Neuronal stem cell (in vitro differentiated cells): ENCODE results near the gene POLR3A.

Source experiments
- DNase-seq: peaks from one replicate; pipeline ENCODE4 v3.0.0-alpha.2; 2013; ENCODE audit warnings: low spot score
- H2AFZ ChIP-seq: one replicate; pipeline ENCODE4 v1.6.1; 2013; ENCODE audit warnings: mild to moderate bottlenecking, low read length, inconsistent platforms
- H2AK5ac ChIP-seq: 2 replicates; pipeline ENCODE4 v1.6.1; 2013; ENCODE audit warnings: low read depth, mild to moderate bottlenecking, inconsistent platforms, low read length, moderate library complexity, mixed read lengths
- H2BK120ac ChIP-seq: 2 replicates; pipeline ENCODE4 v1.6.1; 2013; ENCODE audit warnings: low read depth, mild to moderate bottlenecking, inconsistent platforms, low read length, moderate library complexity, mixed read lengths
- H2BK12ac ChIP-seq: one replicate; pipeline ENCODE4 v1.6.1; 2013; ENCODE audit warnings: low read length, inconsistent platforms
- H2BK15ac ChIP-seq: 2 replicates; pipeline ENCODE4 v1.6.1; 2013; ENCODE audit warnings: mild to moderate bottlenecking, low read length, inconsistent platforms, mixed read lengths
- H2BK5ac ChIP-seq: one replicate; pipeline ENCODE4 v1.6.1; 2013; ENCODE audit warnings: inconsistent platforms, mild to moderate bottlenecking, low read length, moderate library complexity
- H3K14ac ChIP-seq: one replicate; pipeline ENCODE4 v1.6.1; 2013; ENCODE audit warnings: low read length, inconsistent platforms
- H3K18ac ChIP-seq: 2 replicates; pipeline ENCODE4 v1.6.1; 2013; ENCODE audit warnings: low read length, inconsistent platforms
- H3K23ac ChIP-seq: 2 replicates; pipeline ENCODE4 v1.6.1; 2013; ENCODE audit warnings: low read depth, mild to moderate bottlenecking, mixed read lengths, low read length, inconsistent platforms; ENCODE audit not compliant: poor library complexity
- H3K27ac ChIP-seq: replicated peaks from 3 replicates; pipeline ENCODE4 v1.5.1; 2013; ENCODE audit warnings: low read length, inconsistent platforms
- H3K27me3 ChIP-seq, 3 experiments: 2 replicates each; pipeline ENCODE4 v1.6.1; 2013; ENCODE audit warnings: low read length in 3 of 3, mild to moderate bottlenecking in 2 of 3, inconsistent platforms in 1 of 3, low read depth in 1 of 3, mixed read lengths in 1 of 3, moderate library complexity in 1 of 3; ENCODE audit not compliant: control insufficient read depth in 3 of 3, insufficient read depth in 3 of 3
- H3K36me3 ChIP-seq, 2 donors: replicated peaks in 1 of 2; 2 replicates each; pipeline ENCODE4 v1.6.1; 2013; ENCODE audit warnings: low read length in 2 of 2; ENCODE audit not compliant: control insufficient read depth in 2 of 2, insufficient read depth in 2 of 2
- H3K4ac ChIP-seq: 2 replicates; pipeline ENCODE4 v1.6.1; 2013; ENCODE audit warnings: inconsistent platforms, mild to moderate bottlenecking, low read length, moderate library complexity
- H3K4me1 ChIP-seq, 2 donors: 1 replicate in 1 of 2; 2 replicates in 1 of 2; pipeline ENCODE4 v1.6.1; 2013; ENCODE audit warnings: low read length in 2 of 2, low read depth in 1 of 2; ENCODE audit not compliant: control insufficient read depth in 2 of 2, insufficient read depth in 1 of 2
- H3K4me2 ChIP-seq: one replicate; pipeline ENCODE4 v1.6.1; 2013; ENCODE audit warnings: mild to moderate bottlenecking, low read length, inconsistent platforms; ENCODE audit not compliant: insufficient read depth, poor library complexity, severe bottlenecking
- H3K4me3 ChIP-seq, 2 donors: 2 replicates each; pipeline ENCODE4 v1.5.1; 2013; ENCODE audit warnings: low read length in 2 of 2, mild to moderate bottlenecking in 2 of 2, inconsistent platforms in 1 of 2, moderate library complexity in 1 of 2
- H3K79me1 ChIP-seq: one replicate; pipeline ENCODE4 v1.6.1; 2013; ENCODE audit warnings: low read depth, mild to moderate bottlenecking, inconsistent platforms, low read length, moderate library complexity
- H3K9ac ChIP-seq: one replicate; pipeline ENCODE4 v1.6.1; 2013; ENCODE audit warnings: mild to moderate bottlenecking, low read depth, low read length, inconsistent platforms; ENCODE audit not compliant: poor library complexity
- H3K9me3 ChIP-seq, 2 donors: replicated peaks in 1 of 2; 2 replicates each; pipeline versions ENCODE3 to v1.6.1; 2013; ENCODE audit warnings: low read length in 2 of 2, mild to moderate bottlenecking in 2 of 2, inconsistent platforms in 1 of 2, low read depth in 1 of 2, mixed read lengths in 1 of 2, moderate library complexity in 1 of 2; ENCODE audit not compliant: control insufficient read depth in 2 of 2, insufficient read depth in 1 of 2
- H4K8ac ChIP-seq: one replicate; pipeline ENCODE4 v1.6.1; 2013; ENCODE audit warnings: low read depth, mild to moderate bottlenecking, inconsistent platforms, low read length, moderate library complexity
- H4K91ac ChIP-seq: one replicate; pipeline ENCODE4 v1.6.1; 2013; ENCODE audit warnings: low read length, low read depth, mild to moderate bottlenecking, inconsistent platforms; ENCODE audit not compliant: poor library complexity
- WGBS, 2 donors: extraction: QIAGEN DNeasy Blood & Tissue Kit; methylation state at CpG; one replicate each; pipeline ENCODE4 v1.1.7; 2013; ENCODE audit warnings: missing lambda C conversion rate in 2 of 2, mixed read lengths in 1 of 2; ENCODE audit not compliant: insufficient read length in 2 of 2, insufficient replicate concordance in 1 of 2; ENCODE audit errors: extremely low coverage in 2 of 2; 5-methylcytosine and 5-hydroxymethylcytosine counted together

The POLR3A gene

DNA sequence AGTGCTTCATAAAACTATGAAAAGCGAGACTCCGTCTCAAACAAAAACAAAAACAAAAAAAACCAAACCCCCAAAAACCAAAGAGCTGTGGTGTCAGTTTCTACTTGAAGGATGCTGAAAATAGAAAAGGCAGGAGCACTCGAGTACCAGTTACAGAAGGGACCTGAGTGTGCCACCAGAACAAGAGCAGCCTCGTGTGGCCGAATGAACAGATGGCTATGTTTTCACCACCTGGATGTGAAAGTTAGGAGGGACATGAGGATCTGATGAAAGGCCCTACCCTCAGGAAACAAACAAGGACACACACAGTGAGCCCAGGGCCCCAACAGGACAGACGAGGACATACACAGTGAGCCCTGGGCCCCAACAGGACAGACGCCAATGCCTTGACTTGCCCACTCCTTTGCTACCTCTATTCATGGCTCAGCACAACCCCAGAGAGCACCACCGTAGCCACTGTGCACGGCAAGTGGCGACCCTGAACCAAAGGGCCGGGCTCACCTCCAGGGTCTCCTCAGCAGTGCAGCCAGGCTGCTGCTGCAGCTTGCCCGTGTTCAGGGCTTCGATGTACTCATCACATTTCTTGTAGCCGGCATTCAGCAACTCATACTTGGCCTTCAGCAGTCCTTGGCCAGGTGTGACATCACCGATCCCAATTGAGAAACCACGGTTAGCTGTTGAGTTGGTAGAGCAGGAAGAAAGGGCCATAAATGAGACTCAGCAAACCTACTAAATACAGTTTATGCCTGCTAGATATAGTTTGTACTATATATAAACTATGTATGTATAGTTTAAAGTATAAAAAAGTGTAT is 24.9 kb downstream of the POLR3A start:
- no peak overlapping the region for H4K91ac ChIP-seq
- H3K36me3 ChIP-seq = peaks cover 42 to 97% of the 10 kb centered on the region in 2 donors
- H2BK12ac ChIP-seq = no peak overlapping the region
- no peak overlapping the region for H2BK15ac ChIP-seq
- H2AFZ ChIP-seq = no peak overlapping the region
- no peak overlapping the region for H4K8ac ChIP-seq
- H3K9me3 ChIP-seq = no peaks in the 10 kb centered on the region
- no peaks in the 10 kb centered on the region for H3K27me3 ChIP-seq
- H3K27ac ChIP-seq = no peak overlapping the region
- H3K18ac ChIP-seq = no peak overlapping the region
- no peak overlapping the region for H3K14ac ChIP-seq
- H3K23ac ChIP-seq = peak overlapping the region; percentile 58
- H3K9ac ChIP-seq = peak overlapping the region; percentile 34
- no peak overlapping the region for H3K4me2 ChIP-seq
- no peak overlapping the region for H2AK5ac ChIP-seq
- peaks cover 0 to 3% of the 10 kb centered on the region in 2 donors for H3K4me1 ChIP-seq
- WGBS, 2 donors = no CpG with 5 or more reads among the region's 16 CpGs
- DNase-seq = no peak
- peak overlapping the region in 1 of 2 donors; percentile 58 for H3K4me3 ChIP-seq
- H2BK5ac ChIP-seq = no peak overlapping the region
- H3K4ac ChIP-seq = no peak overlapping the region
- H2BK120ac ChIP-seq = no peak overlapping the region
- no peaks in the 10 kb centered on the region for H3K79me1 ChIP-seq

DNA sequence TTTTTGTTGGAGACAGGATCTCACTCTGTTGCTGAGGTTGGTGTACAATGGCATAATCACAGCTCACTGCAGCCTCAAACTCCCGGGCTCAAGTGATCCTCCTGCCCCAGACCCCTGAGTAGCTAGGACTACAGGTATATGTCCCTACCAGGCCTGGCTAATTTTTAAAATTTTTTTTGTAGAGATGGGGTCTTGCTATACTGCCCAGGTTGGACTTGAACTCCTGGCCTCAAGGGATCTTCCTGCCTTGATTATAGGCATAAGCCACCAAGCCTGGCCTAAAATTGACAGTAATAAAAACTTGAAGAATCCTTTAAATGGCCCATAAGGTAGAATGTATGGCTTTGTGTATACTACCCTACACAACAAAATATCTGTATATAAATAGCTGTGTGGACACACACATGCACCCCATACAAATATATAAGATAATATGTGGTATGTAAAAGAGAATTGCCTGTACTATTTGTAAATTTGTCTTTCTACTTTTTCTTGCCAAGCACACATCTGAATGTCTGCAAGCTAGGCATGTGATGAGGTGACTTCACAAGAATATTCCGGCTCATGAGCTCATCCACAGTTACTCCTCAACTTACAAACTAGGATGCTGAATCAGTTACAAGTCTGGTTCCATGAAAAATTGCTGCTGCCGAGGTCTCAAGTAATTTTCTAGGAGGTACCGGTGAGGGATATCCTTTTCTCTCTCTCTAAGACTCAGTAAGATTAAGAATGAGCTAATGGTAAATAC is 26.6 kb downstream of the POLR3A start:
- Histone ChIP-seq H3K14ac (no peak overlapping the region), H3K79me1 (no peaks in the 10 kb centered on the region), H3K4me3 (no peak overlapping the region), H3K9ac (no peak overlapping the region), H3K9me3 (no peaks in the 10 kb centered on the region), H3K4ac (no peak overlapping the region), H3K18ac (no peak overlapping the region), H2BK15ac (no peak overlapping the region), H4K91ac (no peak overlapping the region), H3K4me2 (no peak overlapping the region), H2AK5ac (no peak overlapping the region), H4K8ac (no peak overlapping the region), H2BK120ac (no peak overlapping the region), H3K27me3 (no peaks in the 10 kb centered on the region), H2BK5ac (no peak overlapping the region), H3K23ac (no peak overlapping the region), H3K4me1 (peaks cover 0 to 3% of the 10 kb centered on the region in 2 donors), H2AFZ (no peak overlapping the region), H3K36me3 (peaks cover 37 to 86% of the 10 kb centered on the region in 2 donors), H2BK12ac (no peak overlapping the region), H3K27ac (no peak overlapping the region)
- no CpG with 5 or more reads among the region's 4 CpGs for WGBS, 2 donors
- no peak for DNase-seq

DNA sequence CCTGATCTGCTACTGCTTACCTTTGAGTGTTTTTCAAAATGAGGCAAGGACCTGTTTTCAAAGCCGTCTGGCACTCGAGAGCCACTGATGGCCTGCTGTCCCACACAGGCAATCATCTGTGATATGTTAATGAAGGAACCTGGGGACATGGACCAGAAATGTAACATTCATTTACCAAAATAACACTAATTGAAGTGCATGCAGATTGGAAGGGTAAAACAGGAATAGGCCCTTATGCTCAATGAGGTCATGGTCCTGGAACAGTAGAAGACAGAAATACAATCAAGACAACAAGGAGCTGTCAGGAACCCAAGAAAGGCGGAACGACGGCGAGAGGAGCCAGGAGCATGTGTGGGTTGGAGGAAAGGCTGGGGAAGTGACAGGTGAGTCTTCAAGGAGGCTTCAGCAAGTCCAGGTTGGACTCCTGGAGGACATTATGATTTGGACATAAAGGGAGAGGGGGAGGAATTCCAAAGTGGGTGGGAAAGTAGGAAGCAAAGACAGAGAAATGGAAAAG is 28.3 kb downstream of the POLR3A start:
- H4K91ac ChIP-seq = no peak overlapping the region
- no peak overlapping the region for H3K14ac ChIP-seq
- H4K8ac ChIP-seq = no peak overlapping the region
- H2BK15ac ChIP-seq = no peak overlapping the region
- H3K18ac ChIP-seq = no peak overlapping the region
- H3K4me1 ChIP-seq = peaks cover 0 to 3% of the 10 kb centered on the region in 2 donors
- H3K9ac ChIP-seq = no peak overlapping the region
- no peak overlapping the region for H3K4me3 ChIP-seq
- no peak overlapping the region for H2AFZ ChIP-seq
- no peaks in the 10 kb centered on the region for H3K79me1 ChIP-seq
- no CpG with 5 or more reads among the region's 6 CpGs for WGBS, 2 donors
- H3K4ac ChIP-seq = no peak overlapping the region
- H3K23ac ChIP-seq = no peak overlapping the region
- H3K27ac ChIP-seq = no peak overlapping the region
- H3K36me3 ChIP-seq = peaks cover 32 to 71% of the 10 kb centered on the region in 2 donors
- H3K9me3 ChIP-seq = no peaks in the 10 kb centered on the region
- no peak overlapping the region for H3K4me2 ChIP-seq
- no peak overlapping the region for H2BK5ac ChIP-seq
- H2BK12ac ChIP-seq = no peak overlapping the region
- no peak overlapping the region for H2AK5ac ChIP-seq
- no peaks in the 10 kb centered on the region for H3K27me3 ChIP-seq
- no peak for DNase-seq
- no peak overlapping the region for H2BK120ac ChIP-seq

DNA sequence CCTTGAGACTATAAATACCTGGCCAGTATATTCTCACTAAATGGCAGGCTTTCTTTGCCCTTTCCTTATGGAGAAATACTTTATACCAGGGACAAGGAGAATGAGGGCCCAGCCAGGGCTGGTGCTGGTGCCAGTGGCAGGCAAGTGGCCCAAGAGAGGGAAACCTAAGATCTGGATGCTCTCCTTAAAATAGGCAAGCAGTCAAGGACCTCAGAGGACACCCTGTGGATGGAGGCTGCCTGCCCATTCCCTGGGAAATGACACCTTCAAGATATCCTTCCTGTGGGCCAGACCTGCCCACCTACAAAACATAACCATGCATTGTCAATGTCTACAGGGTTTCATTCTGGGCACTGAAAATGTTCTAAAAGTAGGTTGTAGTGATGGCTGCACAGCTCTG is 29.1 kb downstream of the POLR3A start:
- H3K4me2 ChIP-seq = no peak overlapping the region
- H2AFZ ChIP-seq = no peak overlapping the region
- no peaks in the 10 kb centered on the region for H3K27me3 ChIP-seq
- no peak overlapping the region for H3K4me3 ChIP-seq
- H3K9me3 ChIP-seq = no peaks in the 10 kb centered on the region
- H2BK15ac ChIP-seq = no peak overlapping the region
- no peak overlapping the region for H3K23ac ChIP-seq
- peaks cover 27 to 63% of the 10 kb centered on the region in 2 donors for H3K36me3 ChIP-seq
- H2BK120ac ChIP-seq = no peak overlapping the region
- H2BK12ac ChIP-seq = no peak overlapping the region
- H4K91ac ChIP-seq = no peak overlapping the region
- H3K27ac ChIP-seq = no peak overlapping the region
- H4K8ac ChIP-seq = no peak overlapping the region
- no peak overlapping the region for H2BK5ac ChIP-seq
- H3K14ac ChIP-seq = no peak overlapping the region
- H3K9ac ChIP-seq = no peak overlapping the region
- H2AK5ac ChIP-seq = no peak overlapping the region
- no peaks in the 10 kb centered on the region for H3K79me1 ChIP-seq
- DNase-seq = no peak
- H3K18ac ChIP-seq = no peak overlapping the region
- peaks cover 0 to 3% of the 10 kb centered on the region in 2 donors for H3K4me1 ChIP-seq
- no peak overlapping the region for H3K4ac ChIP-seq
